Fibroblast of villous mesenchyme (primary cell): ENCODE measurements around the gene DOCK2. TPM values are rescaled to one million over a fixed set of nuclear protein-coding genes. Genes with fewer than 3 reads are reported as not detected.
"Not testable (repeated sequence)": the region's sequence is repeated elsewhere in the genome, so short reads cannot be mapped to it uniquely, and the experiment has no call there.

ENCODE experiments used
- DNase-seq: peaks from one replicate; pipeline ENCODE4 v3.0.0-alpha.2; 2010; ENCODE audit warnings: low read depth
- H3K4me3 ChIP-seq: 2 replicates; pipeline ENCODE4 v1.5.1; 2011; ENCODE audit warnings: low read depth, mild to moderate bottlenecking, low read length
- total RNA-seq: library from RNA; depleted of rRNA; stranded (reverse); fragments of >200 nt; gene quantifications from 2 replicates; pipeline ENCODE4 v1.2.3, GENCODE V29; 2012
- TF ChIP-seq, protein P1 (sequence below): IDR thresholded peaks from 2 replicates; pipeline ENCODE4 v1.5.1; 2012; ENCODE audit warnings: low read depth, mild to moderate bottlenecking, low read length; ENCODE audit not compliant: insufficient read depth

The DOCK2 gene
- total RNA-seq, 1 donor, result 7.3 TPM

DNA sequence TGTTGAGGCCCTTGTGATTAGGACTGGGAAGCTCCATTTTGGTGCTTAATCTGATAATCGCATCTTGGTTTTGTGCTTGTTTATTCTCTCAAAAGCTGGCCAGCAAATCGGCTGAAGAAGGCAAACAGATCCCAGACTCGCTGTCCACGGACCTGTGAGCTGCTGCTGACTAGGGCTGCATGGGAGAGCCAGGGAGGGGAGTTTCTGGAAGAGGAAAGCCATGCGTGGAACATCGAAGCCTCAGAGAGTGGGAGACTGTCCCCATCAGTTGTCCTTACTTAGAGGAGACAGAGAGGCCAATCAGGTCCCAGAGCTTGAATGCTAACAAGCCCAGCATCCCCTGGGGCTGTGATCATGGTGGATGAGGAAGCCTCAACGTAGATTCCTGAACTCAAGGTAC is 445.6 kb downstream of the DOCK2 start:
- TF ChIP-seq, protein P1, sequence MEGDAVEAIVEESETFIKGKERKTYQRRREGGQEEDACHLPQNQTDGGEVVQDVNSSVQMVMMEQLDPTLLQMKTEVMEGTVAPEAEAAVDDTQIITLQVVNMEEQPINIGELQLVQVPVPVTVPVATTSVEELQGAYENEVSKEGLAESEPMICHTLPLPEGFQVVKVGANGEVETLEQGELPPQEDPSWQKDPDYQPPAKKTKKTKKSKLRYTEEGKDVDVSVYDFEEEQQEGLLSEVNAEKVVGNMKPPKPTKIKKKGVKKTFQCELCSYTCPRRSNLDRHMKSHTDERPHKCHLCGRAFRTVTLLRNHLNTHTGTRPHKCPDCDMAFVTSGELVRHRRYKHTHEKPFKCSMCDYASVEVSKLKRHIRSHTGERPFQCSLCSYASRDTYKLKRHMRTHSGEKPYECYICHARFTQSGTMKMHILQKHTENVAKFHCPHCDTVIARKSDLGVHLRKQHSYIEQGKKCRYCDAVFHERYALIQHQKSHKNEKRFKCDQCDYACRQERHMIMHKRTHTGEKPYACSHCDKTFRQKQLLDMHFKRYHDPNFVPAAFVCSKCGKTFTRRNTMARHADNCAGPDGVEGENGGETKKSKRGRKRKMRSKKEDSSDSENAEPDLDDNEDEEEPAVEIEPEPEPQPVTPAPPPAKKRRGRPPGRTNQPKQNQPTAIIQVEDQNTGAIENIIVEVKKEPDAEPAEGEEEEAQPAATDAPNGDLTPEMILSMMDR, result no peak
- DNase-seq, result no peak
- no peak overlapping the region for H3K4me3 ChIP-seq

DNA sequence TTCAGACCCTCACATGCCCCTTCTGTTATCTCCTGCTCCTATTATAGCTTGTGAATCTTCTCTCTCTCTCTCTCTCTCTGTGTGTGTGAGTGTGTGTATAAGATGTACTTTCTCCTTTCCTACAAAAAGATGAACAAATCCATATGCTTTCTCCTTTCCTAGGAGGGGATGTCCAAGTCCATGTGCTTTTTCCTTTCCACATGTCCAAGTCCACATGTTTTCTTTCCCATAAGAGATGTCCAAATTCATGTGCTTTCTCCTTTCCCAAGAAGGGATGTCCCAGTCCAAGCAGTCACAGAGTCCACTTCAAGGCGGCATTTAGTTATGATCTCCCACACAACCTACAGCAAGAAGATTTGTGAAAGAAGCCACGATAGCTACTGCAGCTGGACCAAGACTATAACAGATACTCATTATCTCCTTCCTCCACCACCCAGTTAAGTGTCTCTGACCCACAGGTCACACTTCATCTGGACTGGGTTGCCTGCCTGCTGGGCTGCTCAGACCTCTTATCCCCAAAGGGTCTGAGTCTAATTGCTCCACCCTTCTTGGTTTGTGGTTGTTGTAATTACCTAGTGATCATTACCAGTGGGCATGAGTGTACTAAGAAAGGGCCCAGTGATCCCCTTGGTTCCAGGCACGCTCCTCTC is 450.2 kb downstream of the DOCK2 start:
- TF ChIP-seq, protein P1, result no peak
- no peak overlapping the region for H3K4me3 ChIP-seq
- DNase-seq, result no peak

- TF ChIP-seq, protein P1, result no peak
- no peak overlapping the region for H3K4me3 ChIP-seq
- no peak for DNase-seq
Observed at GRCh38 chr5:170092455-170093101, 455.5 kb downstream of the DOCK2 start.

GRCh38 chr5:170094329-170094728 is 457.3 kb downstream of the DOCK2 start:
- not testable (repeated sequence) for DNase-seq, H3K4me3 ChIP-seq

GRCh38 chr5:170095646-170096045 is 458.6 kb downstream of the DOCK2 start:
- TF ChIP-seq, protein P1, result no peak
- no peak for DNase-seq
- H3K4me3 ChIP-seq, result no peak overlapping the region

GRCh38 chr5:170097934-170098333 is 460.9 kb downstream of the DOCK2 start:
- no peak overlapping the region for H3K4me3 ChIP-seq
- TF ChIP-seq, protein P1, result no peak
- DNase-seq, result no peak

GRCh38 chr5:170100066-170100943 is 463.2 kb downstream of the DOCK2 start:
- peak; percentile 84 for DNase-seq
- no peak overlapping the region for H3K4me3 ChIP-seq
- TF ChIP-seq, protein P1, result peak; percentile 67
